ENCODE data around the gene DPP4. TPM values are rescaled to one million over a fixed set of nuclear protein-coding genes. Genes with fewer than 3 reads are reported as not detected.
A peak's percentile ranks its signal among the peaks of the same experiment; 100 is the strongest.
"Not testable (repeated sequence)": the region's sequence is repeated elsewhere in the genome, so short reads cannot be mapped to it uniquely, and the experiment has no call there.

Gene DPP4
- total RNA-seq, 6 experiments from 2014 or later = 17.8 to 39.8 (median 26.3) TPM

- ATAC-seq (no peak), DNase-seq (no peak)
- Histone ChIP-seq H3K4me1 (peaks cover 0 to 9% (median 4%) of the 10 kb centered on the region in 4 donors), H3K9me3 (peaks cover 0 to 7% (median 0%) of the 10 kb centered on the region in 4 donors), H3K27me3 (no peaks in the 10 kb centered on the region), H3K36me3 (no peaks in the 10 kb centered on the region), H3K27ac (no peak overlapping the region), H3K4me3 (no peak overlapping the region)
- no peak for TF ChIP-seq POLR2A (IDR thresholded peaks at IDR 0.05)
- no peak for TF ChIP-seq CTCF (IDR thresholded peaks at IDR 0.05)
- intact Hi-C loops (cut with DNase I) = no loop called here
- WGBS (ENCODE audit: insufficient coverage, low coverage, low lambda C conversion rate, missing lambda C conversion rate) = no CpG with 5 or more reads among the region's 4 CpGs
Observed at GRCh38 chr2:162053808-162054155, 20.2 kb downstream of the DPP4 start.

- Histone ChIP-seq H3K27me3 (no peaks in the 10 kb centered on the region), H3K36me3 (no peaks in the 10 kb centered on the region), H3K27ac (no peak overlapping the region), H3K4me1 (peaks cover 0 to 9% (median 4%) of the 10 kb centered on the region in 4 donors), H3K9me3 (peaks cover 0 to 7% (median 0%) of the 10 kb centered on the region in 4 donors), H3K4me3 (no peak overlapping the region)
- intact Hi-C loops (cut with DNase I) = no loop called here
- ATAC-seq (no peak), DNase-seq (no peak)
- 85% methylated on average over 6 of the region's 6 CpGs for WGBS (ENCODE audit: insufficient coverage, low coverage, low lambda C conversion rate, missing lambda C conversion rate)
- TF ChIP-seq POLR2A (IDR thresholded peaks at IDR 0.05) (no peak), CTCF (IDR thresholded peaks at IDR 0.05) (no peak)
Observed at GRCh38 chr2:162053066-162053807, 20.8 kb downstream of the DPP4 start.

- no peaks in the 10 kb centered on the region for H3K27me3 ChIP-seq
- no peaks in the 10 kb centered on the region for H3K36me3 ChIP-seq
- ATAC-seq (peak; percentile 90 to 96 (median 94)), DNase-seq (peak in 1 of 3 donors; percentile 59)
- peak overlapping the region in 2 of 3 donors; percentile 43 to 54 for H3K27ac ChIP-seq
- peaks cover 0 to 9% (median 4%) of the 10 kb centered on the region in 4 donors for H3K4me1 ChIP-seq
- TF ChIP-seq POLR2A (IDR thresholded peaks at IDR 0.05) (no peak), CTCF (IDR thresholded peaks at IDR 0.05) (no peak)
- WGBS (ENCODE audit: insufficient coverage, low coverage, low lambda C conversion rate, missing lambda C conversion rate) = 34% methylated on average over 8 of the region's 8 CpGs
- H3K9me3 ChIP-seq = no peaks in the 10 kb centered on the region
- intact Hi-C loops (cut with DNase I) = no loop called here
- H3K4me3 ChIP-seq = no peak overlapping the region
Observed at GRCh38 chr2:162050513-162050961, 23.5 kb downstream of the DPP4 start.

GRCh38 chr2:162049089-162049488 is 24.9 kb downstream of the DPP4 start:
- H3K27ac ChIP-seq; H3K36me3 ChIP-seq; H3K9me3 ChIP-seq; intact Hi-C loops (cut with DNase I); H3K27me3 ChIP-seq; ATAC-seq; H3K4me3 ChIP-seq; H3K4me1 ChIP-seq; DNase-seq: not testable (repeated sequence)
- WGBS (ENCODE audit: insufficient coverage, low coverage, low lambda C conversion rate, missing lambda C conversion rate) = 96% methylated on average over 3 of the region's 3 CpGs

- TF ChIP-seq POLR2A (IDR thresholded peaks at IDR 0.05) = no peak
- no peak for TF ChIP-seq CTCF (IDR thresholded peaks at IDR 0.05)
- no peaks in the 10 kb centered on the region for H3K27me3 ChIP-seq
- H3K9me3 ChIP-seq = no peaks in the 10 kb centered on the region
- H3K36me3 ChIP-seq = peaks cover 0 to 3% (median 0%) of the 10 kb centered on the region in 4 donors
- no peak overlapping the region for H3K4me3 ChIP-seq
- DNase-seq = no peak
- no peak for ATAC-seq
- WGBS (ENCODE audit: insufficient coverage, low coverage, low lambda C conversion rate, missing lambda C conversion rate) = 73% methylated on average over 4 of the region's 4 CpGs
- peaks cover 0 to 1% (median 0%) of the 10 kb centered on the region in 4 donors for H3K4me1 ChIP-seq
- intact Hi-C loops (cut with DNase I) = no loop called here
- no peak overlapping the region for H3K27ac ChIP-seq
Observed at GRCh38 chr2:162044586-162044985, 29.4 kb downstream of the DPP4 start.
